Suprapubic skin (tissue), 4 donors: ENCODE results near the gene IER5. TPM values are rescaled to one million over a fixed set of nuclear protein-coding genes. Genes with fewer than 3 reads are reported as not detected.
A peak's percentile ranks its signal among the peaks of the same experiment; 100 is the strongest.

Source experiments
- DNase-seq, 2 donors: peaks; one replicate each; pipeline ENCODE4 v3.0.0-alpha.2; 2019; ENCODE audit warnings: low spot score in 2 of 2
- H3K27ac ChIP-seq: fragments of 200-600 bp; sonication (generic); one replicate; pipeline ENCODE4 v1.5.1; 2019
- H3K27me3 ChIP-seq: fragments of 200-600 bp; sonication (generic); one replicate; pipeline ENCODE4 v1.5.1; 2019
- H3K36me3 ChIP-seq: fragments of 200-600 bp; sonication (generic); one replicate; pipeline ENCODE4 v1.5.1; 2019
- H3K4me1 ChIP-seq: fragments of 200-600 bp; sonication (generic); one replicate; pipeline ENCODE4 v1.5.1; 2019
- H3K4me3 ChIP-seq: fragments of 200-600 bp; sonication (generic); one replicate; pipeline ENCODE4 v1.5.1; 2019; ENCODE audit warnings: mild to moderate bottlenecking
- H3K9me3 ChIP-seq: fragments of 200-600 bp; sonication (generic); one replicate; pipeline ENCODE4 v1.5.1; 2019
- CTCF ChIP-seq, 2 donors: fragments of 200-600 bp in 1 of 2; fragments of 450-650 bp in 1 of 2; sonication (generic) in 1 of 2; IDR thresholded peaks; one replicate each; pipeline ENCODE4 v1.5.1; 2016 to 2019; ENCODE audit warnings: antibody characterized with exemption in 2 of 2, mild to moderate bottlenecking in 1 of 2, moderate library complexity in 1 of 2
- EP300 ChIP-seq: sonication (generic); formaldehyde crosslinking; IDR thresholded peaks from one replicate; pipeline ENCODE4 v1.6.1; 2017; ENCODE audit warnings: antibody characterized with exemption
- POLR2A ChIP-seq, 2 donors: fragments of 450-650 bp; IDR thresholded peaks; one replicate each; pipeline ENCODE4 v1.6.1; 2017; ENCODE audit warnings: antibody characterized with exemption in 2 of 2, mild to moderate bottlenecking in 2 of 2, moderate library complexity in 2 of 2
- POLR2AphosphoS5 ChIP-seq, 3 donors: sonication (generic); formaldehyde crosslinking; IDR thresholded peaks; one replicate each; pipeline ENCODE4 v1.6.1; 2017; ENCODE audit warnings: antibody characterized with exemption in 3 of 3
- WGBS: methylation state at CpG from one replicate; pipeline ENCODE4 v1.1.5; 2018; 5-methylcytosine and 5-hydroxymethylcytosine counted together
- total RNA-seq, 4 donors: library from RNA; depleted of rRNA; stranded (reverse); fragments of >200 nt; gene quantifications; one replicate each; pipeline ENCODE4 v1.1.0, GENCODE V29; 2016

Gene IER5
- total RNA-seq, 4 donors from 2014 or later = 11.3 to 30.4 (median 24.4) TPM

- H3K27me3 ChIP-seq = no peaks in the 10 kb centered on the region
- H3K9me3 ChIP-seq = peaks cover 4% of the 10 kb centered on the region
- no peak for DNase-seq
- no peak for TF ChIP-seq POLR2A (IDR thresholded peaks at IDR 0.05)
- TF ChIP-seq POLR2AphosphoS5 (IDR thresholded peaks at IDR 0.05) = no peak
- TF ChIP-seq CTCF (IDR thresholded peaks at IDR 0.05) = no peak
- no peak for TF ChIP-seq EP300
- WGBS = 69% methylated on average over 6 of the region's 6 CpGs
- H3K27ac ChIP-seq = no peak overlapping the region
- H3K4me1 ChIP-seq = peaks cover 22% of the 10 kb centered on the region
- H3K4me3 ChIP-seq = no peak overlapping the region
- peaks cover 4% of the 10 kb centered on the region for H3K36me3 ChIP-seq
Observed at GRCh38 chr1:181064011-181064623, 24.4 kb upstream of the IER5 start.

GRCh38 chr1:181064702-181065101, 23.8 kb upstream of the IER5 start:
- Histone ChIP-seq H3K4me1 (peaks cover 22% of the 10 kb centered on the region), H3K27ac (no peak overlapping the region), H3K4me3 (no peak overlapping the region), H3K9me3 (peaks cover 4% of the 10 kb centered on the region), H3K36me3 (no peaks in the 10 kb centered on the region), H3K27me3 (no peaks in the 10 kb centered on the region)
- no peak for DNase-seq
- 55% methylated on average over 1 of the region's 1 CpG for WGBS
- TF ChIP-seq EP300 (no peak), CTCF (IDR thresholded peaks at IDR 0.05) (no peak), POLR2AphosphoS5 (IDR thresholded peaks at IDR 0.05) (no peak), POLR2A (IDR thresholded peaks at IDR 0.05) (no peak)

- TF ChIP-seq POLR2AphosphoS5 (IDR thresholded peaks at IDR 0.05) = no peak
- TF ChIP-seq POLR2A (IDR thresholded peaks at IDR 0.05) = no peak
- no peak for TF ChIP-seq CTCF (IDR thresholded peaks at IDR 0.05)
- TF ChIP-seq EP300 = no peak
- DNase-seq = no peak
- Histone ChIP-seq H3K27ac (peak overlapping the region; percentile 10), H3K4me1 (peaks cover 2% of the 10 kb centered on the region), H3K36me3 (no peaks in the 10 kb centered on the region), H3K4me3 (no peak overlapping the region), H3K27me3 (no peaks in the 10 kb centered on the region), H3K9me3 (no peaks in the 10 kb centered on the region)
- 37% methylated on average over 7 of the region's 10 CpGs for WGBS
Observed at GRCh38 chr1:181073638-181074037, 14.9 kb upstream of the IER5 start.

- Histone ChIP-seq H3K27ac (no peak overlapping the region), H3K9me3 (no peaks in the 10 kb centered on the region), H3K27me3 (no peaks in the 10 kb centered on the region), H3K4me3 (no peak overlapping the region), H3K4me1 (peaks cover 2% of the 10 kb centered on the region), H3K36me3 (no peaks in the 10 kb centered on the region)
- 65% methylated on average over 5 of the region's 5 CpGs for WGBS
- DNase-seq = no peak
- TF ChIP-seq CTCF (IDR thresholded peaks at IDR 0.05) = no peak
- TF ChIP-seq POLR2AphosphoS5 (IDR thresholded peaks at IDR 0.05) = no peak
- TF ChIP-seq POLR2A (IDR thresholded peaks at IDR 0.05) = no peak
- no peak for TF ChIP-seq EP300
Observed at GRCh38 chr1:181075766-181076350, 12.6 kb upstream of the IER5 start.

GRCh38 chr1:181076852-181077251, 11.6 kb upstream of the IER5 start:
- 84% methylated on average over 3 of the region's 3 CpGs for WGBS

More at GRCh38 chr1:181076852-181077251, 11.6 kb upstream of the IER5 start:
- Histone ChIP-seq H3K27me3 (no peaks in the 10 kb centered on the region), H3K9me3 (no peaks in the 10 kb centered on the region), H3K4me1 (peaks cover 2% of the 10 kb centered on the region), H3K4me3 (no peak overlapping the region), H3K36me3 (no peaks in the 10 kb centered on the region), H3K27ac (no peak overlapping the region)
- TF ChIP-seq POLR2AphosphoS5 (IDR thresholded peaks at IDR 0.05) = no peak
- TF ChIP-seq EP300 = no peak
- no peak for TF ChIP-seq CTCF (IDR thresholded peaks at IDR 0.05)
- TF ChIP-seq POLR2A (IDR thresholded peaks at IDR 0.05) = no peak
- no peak for DNase-seq
